ENCODE measurements around the gene FAM177A1. TPM values are rescaled to one million over a fixed set of nuclear protein-coding genes. Genes with fewer than 3 reads are reported as not detected.
"Not testable (repeated sequence)": the region's sequence is repeated elsewhere in the genome, so short reads cannot be mapped to it uniquely, and the experiment has no call there.

The FAM177A1 gene
- total RNA-seq, 1 experiment from 2014 or later: 31.6 TPM

- H3K4me2 ChIP-seq: no peak overlapping the region
- H3K27ac ChIP-seq: no peak overlapping the region
- ChIA-PET CTCF (no interaction called here), POLR2A (ENCODE audit: unreplicated experiment) (interaction anchor here (0.7 kb wide), 1 partner anchor 157 kb away, joined by 4 read pairs; no protein-coding TSS in a partner anchor)
- DNase-seq: no peak
- no peak for TF ChIP-seq EZH2 (IDR thresholded peaks at IDR 0.05; ENCODE audit: low read depth)
- TF ChIP-seq CTCF (conservative IDR thresholded peaks at IDR 0.05): no peak
- H3K36me3 ChIP-seq (ENCODE audit: low read depth): no peaks in the 10 kb centered on the region
- H3K4me3 ChIP-seq: no peak overlapping the region
- H2AFZ ChIP-seq: no peak overlapping the region
- H3K79me2 ChIP-seq (ENCODE audit: low read depth): no peaks in the 10 kb centered on the region
- intact Hi-C loops (cut with micrococcal nuclease; ENCODE audit: unreplicated experiment): no loop called here
- no TSS peak for BruUV-seq (replicated peaks)
- no peaks in the 10 kb centered on the region for H3K9me3 ChIP-seq (ENCODE audit: insufficient read depth, low read depth)
- H3F3A ChIP-seq (ENCODE audit: insufficient read depth, low read depth): no peaks in the 10 kb centered on the region
- no peaks in the 10 kb centered on the region for H3K27me3 ChIP-seq (ENCODE audit: insufficient read depth, low read depth)
- H3K4me1 ChIP-seq (replicated peaks; ENCODE audit: insufficient read depth): no peaks in the 10 kb centered on the region
- H4K20me1 ChIP-seq (ENCODE audit: insufficient read depth): no peaks in the 10 kb centered on the region
- no peaks in the 10 kb centered on the region for H3K9me2 ChIP-seq (ENCODE audit: insufficient read depth)
These were observed 39.4 kb downstream of the FAM177A1 start for GRCh38 chr14:35085441-35085840.

GRCh38 chr14:35088514-35088913 lies 42.4 kb downstream of the FAM177A1 start:
- Histone ChIP-seq H2AFZ (no peak overlapping the region), H4K20me1 (ENCODE audit: insufficient read depth) (no peaks in the 10 kb centered on the region), H3K36me3 (ENCODE audit: low read depth) (no peaks in the 10 kb centered on the region), H3K9me3 (ENCODE audit: insufficient read depth, low read depth) (no peaks in the 10 kb centered on the region), H3K79me2 (ENCODE audit: low read depth) (no peaks in the 10 kb centered on the region), H3K4me2 (no peak overlapping the region), H3K4me3 (no peak overlapping the region), H3K9me2 (ENCODE audit: insufficient read depth) (no peaks in the 10 kb centered on the region), H3F3A (ENCODE audit: insufficient read depth, low read depth) (no peaks in the 10 kb centered on the region), H3K27me3 (ENCODE audit: insufficient read depth, low read depth) (no peaks in the 10 kb centered on the region), H3K27ac (no peak overlapping the region), H3K4me1 (replicated peaks; ENCODE audit: insufficient read depth) (no peaks in the 10 kb centered on the region)
- DNase-seq: no peak
- ChIA-PET POLR2A (ENCODE audit: unreplicated experiment) (no interaction called here), CTCF (no interaction called here)
- TF ChIP-seq CTCF (conservative IDR thresholded peaks at IDR 0.05) (no peak), EZH2 (IDR thresholded peaks at IDR 0.05; ENCODE audit: low read depth) (no peak)
- BruUV-seq (replicated peaks): no TSS peak
- intact Hi-C loops (cut with micrococcal nuclease; ENCODE audit: unreplicated experiment): no loop called here

- H3K27ac ChIP-seq; H3K79me2 ChIP-seq (ENCODE audit: low read depth); BruUV-seq (replicated peaks); H3F3A ChIP-seq (ENCODE audit: insufficient read depth, low read depth); H2AFZ ChIP-seq; CTCF ChIA-PET; H3K4me1 ChIP-seq (replicated peaks; ENCODE audit: insufficient read depth); H3K36me3 ChIP-seq (ENCODE audit: low read depth); H3K4me3 ChIP-seq; DNase-seq; POLR2A ChIA-PET (ENCODE audit: unreplicated experiment); intact Hi-C loops (cut with micrococcal nuclease; ENCODE audit: unreplicated experiment); H4K20me1 ChIP-seq (ENCODE audit: insufficient read depth); H3K27me3 ChIP-seq (ENCODE audit: insufficient read depth, low read depth); H3K9me3 ChIP-seq (ENCODE audit: insufficient read depth, low read depth); H3K9me2 ChIP-seq (ENCODE audit: insufficient read depth); H3K4me2 ChIP-seq: not testable (repeated sequence)
These were observed 48.6 kb downstream of the FAM177A1 start for GRCh38 chr14:35094645-35095044.

GRCh38 chr14:35107866-35108265 lies 61.8 kb downstream of the FAM177A1 start:
- no peaks in the 10 kb centered on the region for H4K20me1 ChIP-seq (ENCODE audit: insufficient read depth)
- CTCF ChIA-PET: no interaction called here
- no peak for DNase-seq
- 0 out of 2 replicates have a peak, but pooled peaks cover 3% of the 10 kb centered on the region for H3K9me3 ChIP-seq (ENCODE audit: insufficient read depth, low read depth)
- no peaks in the 10 kb centered on the region for H3K79me2 ChIP-seq (ENCODE audit: low read depth)
- no peaks in the 10 kb centered on the region for H3K27me3 ChIP-seq (ENCODE audit: insufficient read depth, low read depth)
- H3K36me3 ChIP-seq (ENCODE audit: low read depth): no peaks in the 10 kb centered on the region; the same call in 1 of the 2 replicates
- intact Hi-C loops (cut with micrococcal nuclease; ENCODE audit: unreplicated experiment): no loop called here
- no peak overlapping the region for H2AFZ ChIP-seq
- H3K27ac ChIP-seq: no peak overlapping the region
- no peaks in the 10 kb centered on the region for H3F3A ChIP-seq (ENCODE audit: insufficient read depth, low read depth)
- no TSS peak for BruUV-seq (replicated peaks)
- no peaks in the 10 kb centered on the region for H3K9me2 ChIP-seq (ENCODE audit: insufficient read depth)
- no peak overlapping the region for H3K4me2 ChIP-seq
- POLR2A ChIA-PET (ENCODE audit: unreplicated experiment): no interaction called here
- no peaks in the 10 kb centered on the region for H3K4me1 ChIP-seq (replicated peaks; ENCODE audit: insufficient read depth)
- H3K4me3 ChIP-seq: no peak overlapping the region
- no peak for TF ChIP-seq EZH2 (IDR thresholded peaks at IDR 0.05; ENCODE audit: low read depth)
- TF ChIP-seq CTCF (conservative IDR thresholded peaks at IDR 0.05): no peak

Measured in PC-9 (cell line).